Cardiac muscle cell (in vitro differentiated cells and primary cell): ENCODE measurements around the gene STRA8. TPM values are rescaled to one million over a fixed set of nuclear protein-coding genes. Genes with fewer than 3 reads are reported as not detected.

Experiments used
- DNase-seq, 2 donors: peaks; one replicate each; pipeline versions ENCODE4 v3.0.0 to v3.0.0-alpha.2; 2010 to 2017; ENCODE audit warnings: low read depth in 1 of 2, low spot score in 1 of 2
- H3K27ac ChIP-seq: fragments of 200-600 bp; sonication (generic); 2 replicates; pipeline ENCODE4 v1.5.1; 2016
- H3K27me3 ChIP-seq: fragments of 200-600 bp; sonication (generic); 2 replicates; pipeline ENCODE4 v1.6.0; 2016; ENCODE audit warnings: control low read depth
- H3K36me3 ChIP-seq: fragments of 200-600 bp; sonication (generic); 2 replicates; pipeline ENCODE4 v1.5.1; 2016; ENCODE audit warnings: control low read depth
- H3K4me1 ChIP-seq: fragments of 200-600 bp; sonication (generic); 2 replicates; pipeline ENCODE4 v1.8.1; 2017; ENCODE audit warnings: low read depth, mild to moderate bottlenecking, mixed run types
- H3K4me3 ChIP-seq: fragments of 200-600 bp; sonication (generic); 2 replicates; pipeline ENCODE4 v1.5.1; 2016; ENCODE audit warnings: mild to moderate bottlenecking
- H3K9me3 ChIP-seq: fragments of 200-600 bp; sonication (generic); 2 replicates; pipeline ENCODE4 v1.5.1; 2017; ENCODE audit warnings: low read depth, mild to moderate bottlenecking, control low read depth
- polyA plus RNA-seq: library from polyadenylated mRNA; unstranded; fragments of >200 nt; fragmentation: Nextera tagmentation; extraction: Ambion mirVana; gene quantifications from 2 replicates; pipeline ENCODE4 v1.2.1, GENCODE V29; 2016
- total RNA-seq: library from RNA; depleted of rRNA; stranded (reverse); fragments of >200 nt; gene quantifications from 2 replicates; pipeline ENCODE4 v1.2.3, GENCODE V29; 2016
- TF ChIP-seq, protein P1 (sequence below): IDR thresholded peaks from 2 replicates; pipeline ENCODE4 v1.5.1; 2012; ENCODE audit warnings: low read depth, mild to moderate bottlenecking, low read length

The STRA8 gene
- total and polyA plus RNA-seq, 2 experiments from 2014 or later: not detected

GRCh38 chr7:135258585-135258984 is 24.9 kb downstream of the STRA8 start:
- H3K4me1 ChIP-seq: peaks cover 44% of the 10 kb centered on the region
- H3K4me3 ChIP-seq: no peak overlapping the region
- H3K27ac ChIP-seq: no peak overlapping the region
- H3K9me3 ChIP-seq: no peaks in the 10 kb centered on the region
- TF ChIP-seq, protein P1, sequence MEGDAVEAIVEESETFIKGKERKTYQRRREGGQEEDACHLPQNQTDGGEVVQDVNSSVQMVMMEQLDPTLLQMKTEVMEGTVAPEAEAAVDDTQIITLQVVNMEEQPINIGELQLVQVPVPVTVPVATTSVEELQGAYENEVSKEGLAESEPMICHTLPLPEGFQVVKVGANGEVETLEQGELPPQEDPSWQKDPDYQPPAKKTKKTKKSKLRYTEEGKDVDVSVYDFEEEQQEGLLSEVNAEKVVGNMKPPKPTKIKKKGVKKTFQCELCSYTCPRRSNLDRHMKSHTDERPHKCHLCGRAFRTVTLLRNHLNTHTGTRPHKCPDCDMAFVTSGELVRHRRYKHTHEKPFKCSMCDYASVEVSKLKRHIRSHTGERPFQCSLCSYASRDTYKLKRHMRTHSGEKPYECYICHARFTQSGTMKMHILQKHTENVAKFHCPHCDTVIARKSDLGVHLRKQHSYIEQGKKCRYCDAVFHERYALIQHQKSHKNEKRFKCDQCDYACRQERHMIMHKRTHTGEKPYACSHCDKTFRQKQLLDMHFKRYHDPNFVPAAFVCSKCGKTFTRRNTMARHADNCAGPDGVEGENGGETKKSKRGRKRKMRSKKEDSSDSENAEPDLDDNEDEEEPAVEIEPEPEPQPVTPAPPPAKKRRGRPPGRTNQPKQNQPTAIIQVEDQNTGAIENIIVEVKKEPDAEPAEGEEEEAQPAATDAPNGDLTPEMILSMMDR: no peak
- no peaks in the 10 kb centered on the region for H3K36me3 ChIP-seq
- H3K27me3 ChIP-seq: no peaks in the 10 kb centered on the region
- no peak for DNase-seq

DNA sequence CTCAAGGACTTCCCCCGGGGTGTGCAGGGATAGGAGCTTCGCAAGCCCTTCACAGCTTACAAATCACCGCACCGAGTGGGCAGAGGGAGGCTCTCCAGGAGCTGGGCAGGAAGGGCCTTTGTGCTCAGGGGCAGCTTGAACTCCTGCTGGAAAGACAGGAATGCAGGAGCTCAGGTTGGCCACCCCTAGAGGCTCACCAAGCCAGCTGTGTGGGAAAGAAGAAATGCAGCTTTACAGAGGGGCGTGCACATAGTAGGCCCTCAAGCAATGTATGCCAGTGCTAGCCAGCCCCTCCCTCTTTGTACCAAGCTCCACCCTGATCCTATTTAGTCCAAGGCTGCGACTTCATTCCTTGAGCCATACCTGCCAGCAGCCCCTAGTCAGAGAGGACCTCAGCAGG is 26.1 kb downstream of the STRA8 start:
- no peaks in the 10 kb centered on the region for H3K36me3 ChIP-seq
- TF ChIP-seq, protein P1: no peak
- H3K4me1 ChIP-seq: peaks cover 33% of the 10 kb centered on the region
- H3K4me3 ChIP-seq: no peak overlapping the region
- H3K27ac ChIP-seq: peak overlapping the region; percentile 27
- H3K27me3 ChIP-seq: no peaks in the 10 kb centered on the region
- no peaks in the 10 kb centered on the region for H3K9me3 ChIP-seq
- DNase-seq: no peak

DNA sequence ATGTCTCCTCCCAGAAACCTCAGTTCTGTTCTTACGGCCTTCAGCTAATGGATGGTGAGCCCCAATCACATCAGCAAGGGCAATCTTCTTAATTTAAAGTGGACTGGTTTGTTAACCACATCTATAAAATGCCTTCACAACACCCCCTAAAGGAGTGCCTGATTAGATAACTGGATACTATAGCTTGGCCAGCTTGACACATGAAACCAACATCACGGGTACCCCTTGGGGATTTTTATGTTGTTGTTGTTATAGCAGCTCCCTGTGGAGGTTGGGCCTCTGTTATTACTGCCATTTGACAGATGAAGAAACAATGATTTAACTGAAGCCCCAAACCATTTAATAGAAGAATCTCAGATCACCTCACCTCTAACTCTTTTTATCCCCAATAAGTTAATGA is 26.8 kb downstream of the STRA8 start:
- no peaks in the 10 kb centered on the region for H3K9me3 ChIP-seq
- H3K27ac ChIP-seq: peak overlapping the region; percentile 27

DNA sequence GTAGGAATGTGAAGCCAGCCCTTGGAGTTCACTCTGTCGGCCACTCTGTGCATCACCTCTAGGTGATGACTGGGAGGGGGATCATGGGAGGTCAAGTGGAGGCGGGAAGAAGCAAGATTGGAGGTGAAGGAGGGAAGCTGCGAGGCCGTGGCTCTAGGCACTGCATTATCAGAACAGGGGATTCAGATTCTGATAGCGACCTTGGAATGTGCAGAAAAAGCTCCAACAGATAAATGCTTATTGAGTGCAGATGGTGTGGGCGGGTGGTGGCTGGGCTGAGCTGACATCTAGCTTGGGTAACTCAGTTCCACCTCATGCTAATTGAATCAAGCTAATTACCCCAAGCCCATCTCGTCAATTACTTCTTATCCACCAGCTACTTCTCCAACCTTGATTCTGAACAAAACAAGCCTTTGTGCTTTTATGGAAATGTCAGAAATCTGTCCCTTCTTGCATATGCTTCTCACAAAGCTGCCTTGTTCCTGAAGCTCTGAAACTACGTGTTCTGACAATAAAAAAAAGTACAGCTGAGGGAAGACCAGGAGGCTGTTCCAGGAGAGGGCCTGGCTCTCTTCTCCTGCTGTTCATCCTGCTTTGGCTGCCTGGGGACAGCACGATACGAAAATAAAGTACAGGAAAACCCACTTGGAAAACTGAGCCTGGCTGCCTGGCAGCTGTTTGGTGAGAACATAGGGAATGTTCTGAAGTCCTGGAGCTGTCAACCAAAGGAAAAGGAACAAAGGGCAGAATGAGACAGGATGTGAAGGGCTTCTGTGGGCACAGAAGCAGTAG is 27.5 kb downstream of the STRA8 start:
- no peaks in the 10 kb centered on the region for H3K27me3 ChIP-seq
- H3K4me3 ChIP-seq: no peak overlapping the region
- H3K4me1 ChIP-seq: peaks cover 30% of the 10 kb centered on the region
- peak overlapping the region; percentile 59 for H3K27ac ChIP-seq
- no peaks in the 10 kb centered on the region for H3K9me3 ChIP-seq
- TF ChIP-seq, protein P1: no peak
- no peaks in the 10 kb centered on the region for H3K36me3 ChIP-seq
- DNase-seq: peak; percentile 57 to 67

More for the DNA sequence above, 26.8 kb downstream of the STRA8 start:
- DNase-seq: peak in 1 of 2 donors; percentile 52
- TF ChIP-seq, protein P1: no peak
- Histone ChIP-seq H3K4me3 (no peak overlapping the region), H3K36me3 (no peaks in the 10 kb centered on the region), H3K4me1 (peaks cover 30% of the 10 kb centered on the region), H3K27me3 (no peaks in the 10 kb centered on the region)

GRCh38 chr7:135262623-135263320 is 29.1 kb downstream of the STRA8 start:
- TF ChIP-seq, protein P1: no peak
- Histone ChIP-seq H3K27me3 (no peaks in the 10 kb centered on the region), H3K4me1 (peaks cover 30% of the 10 kb centered on the region), H3K9me3 (no peaks in the 10 kb centered on the region), H3K36me3 (no peaks in the 10 kb centered on the region), H3K4me3 (no peak overlapping the region), H3K27ac (no peak overlapping the region)
- no peak for DNase-seq
